GM12878 (cell line): ENCODE results near the gene TBC1D24. TPM values are rescaled to one million over a fixed set of nuclear protein-coding genes. Genes with fewer than 3 reads are reported as not detected.

Source experiments
- ATAC-seq: fragments of 200-7000 bp; cut with Tn5 transposase; 3 replicates; pipeline ENCODE4 v1.9.1; 2020; ENCODE audit warnings: mild to moderate bottlenecking, moderate library complexity
- BruUV-seq: library from RNA; stranded (reverse); fragments of 400-500 nt; replicated peaks from 2 replicates; lab custom pipeline; 2021; lab: Mats Ljungman, UMichigan
- CTCF ChIA-PET: fragments of 300-600 bp; sonication (Branson Sonifier 250); formaldehyde crosslinking; extraction: SDS; loops from one replicate; lab custom pipeline; 2021; ENCODE audit warnings: inconsistent platforms; lab: Yijun Ruan, JAX
- POLR2A ChIA-PET: fragments of 350-600 bp; formaldehyde crosslinking; extraction: SDS; loops from one replicate; lab custom pipeline; 2021; ENCODE audit warnings: inconsistent platforms; lab: Charles Lee
- RAD21 ChIA-PET: fragments of 300-600 bp; sonication (Branson Sonifier 250); formaldehyde crosslinking; loops from one replicate; lab custom pipeline; 2023; ENCODE audit warnings: antibody characterized with exemption; ENCODE audit not compliant: unreplicated experiment; lab: Charles Lee
- SMC1A ChIA-PET: fragments of 300-600 bp; sonication (Branson Sonifier 250); formaldehyde crosslinking; loops from one replicate; lab custom pipeline; 2023; ENCODE audit not compliant: unreplicated experiment, uncharacterized antibody; lab: Charles Lee
- DNase-seq: peaks from one replicate; pipeline ENCODE4 v3.0.0-alpha.2; 2011; ENCODE audit warnings: low read depth, low spot score
- FAIRE-seq: peaks from 3 replicates; lab custom pipeline; 2011; peaks lifted over from hg19 to GRCh38; lab: Jason Lieb, UNC
- H2AFZ ChIP-seq: 2 replicates; pipeline ENCODE4 v1.6.0; 2011; ENCODE audit warnings: low read depth, low read length, control low read depth; ENCODE audit not compliant: control insufficient read depth
- H3K27ac ChIP-seq: 2 replicates; pipeline ENCODE4 v1.5.1; 2011; ENCODE audit warnings: control low read depth; ENCODE audit not compliant: control insufficient read depth, insufficient read depth
- H3K27me3 ChIP-seq, 2 experiments: replicated peaks in 1 of 2; 2 replicates each; pipeline versions ENCODE4 v1.6.0 to v1.6.1; 2011; ENCODE audit warnings: low read length in 1 of 2; ENCODE audit not compliant: control insufficient read depth in 2 of 2, insufficient read depth in 2 of 2
- H3K36me3 ChIP-seq, 2 experiments: 2 replicates each; pipeline ENCODE4 v1.5.1; 2011; ENCODE audit warnings: low read length in 1 of 2; ENCODE audit not compliant: control insufficient read depth in 2 of 2, insufficient read depth in 2 of 2
- H3K4me1 ChIP-seq: 2 replicates; pipeline ENCODE4 v1.6.1; 2011; ENCODE audit warnings: mild to moderate bottlenecking, low read length, moderate library complexity, mixed read lengths; ENCODE audit not compliant: control insufficient read depth, insufficient read depth
- H3K4me2 ChIP-seq: 2 replicates; pipeline ENCODE4 v1.6.0; 2011; ENCODE audit warnings: control low read depth; ENCODE audit not compliant: control insufficient read depth, insufficient read depth
- H3K4me3 ChIP-seq: fragments of 200-600 bp; sonication (generic); 2 replicates; pipeline ENCODE4 v1.5.1; 2016
- H3K79me2 ChIP-seq: 2 replicates; pipeline ENCODE4 v1.6.0; 2011; ENCODE audit warnings: low read length; ENCODE audit not compliant: control insufficient read depth, insufficient read depth
- H3K9ac ChIP-seq: 2 replicates; pipeline ENCODE4 v1.8.0; 2011; ENCODE audit warnings: low read length, control low read depth, mixed read lengths; ENCODE audit not compliant: control insufficient read depth, insufficient read depth
- H3K9me3 ChIP-seq: replicated peaks from 3 replicates; pipeline ENCODE4 v1.5.1; 2011; ENCODE audit warnings: mild to moderate bottlenecking, low read length; ENCODE audit not compliant: control insufficient read depth, insufficient read depth
- H4K20me1 ChIP-seq: 2 replicates; pipeline ENCODE4 v1.6.0; 2011; ENCODE audit not compliant: control insufficient read depth, insufficient read depth
- ASH2L ChIP-seq: fragments of 300-600, 200-600 bp; sonication (generic); IDR thresholded peaks from 2 replicates; pipeline ENCODE4 v1.6.1; 2017; ENCODE audit warnings: low read depth, mild to moderate bottlenecking, borderline replicate concordance
- BACH1 ChIP-seq: fragments of 450-650 bp; IDR thresholded peaks from 2 replicates; pipeline ENCODE4 v1.6.1; 2017; ENCODE audit warnings: mild to moderate bottlenecking, borderline replicate concordance
- BMI1 ChIP-seq: fragments of 450-650 bp; IDR thresholded peaks from 2 replicates; pipeline ENCODE4 v1.6.1; 2016; ENCODE audit warnings: mild to moderate bottlenecking, moderate library complexity, borderline replicate concordance
- CBFB ChIP-seq: IDR thresholded peaks from 2 replicates; pipeline ENCODE4 v1.6.1; 2016; ENCODE audit warnings: antibody characterized with exemption, low read depth
- MEF2B ChIP-seq: fragments of 450-650 bp; IDR thresholded peaks from 2 replicates; pipeline ENCODE4 v1.6.1; 2018; ENCODE audit warnings: mild to moderate bottlenecking, moderate library complexity; ENCODE audit not compliant: partially characterized antibody, poor library complexity, severe bottlenecking
- NBN ChIP-seq: fragments of 450-650 bp; IDR thresholded peaks from 2 replicates; pipeline ENCODE4 v1.6.1; 2016
- NR2C1 ChIP-seq: fragments of 450-650 bp; IDR thresholded peaks from 2 replicates; pipeline ENCODE4 v1.6.1; 2017; ENCODE audit warnings: antibody characterized with exemption, mild to moderate bottlenecking, moderate library complexity
- POLR2AphosphoS2 ChIP-seq: IDR thresholded peaks from 2 replicates; pipeline ENCODE4 v1.6.1; 2011; ENCODE audit warnings: low read depth, mild to moderate bottlenecking, low read length, improper control_type of control experiment, moderate library complexity
- RBBP5 ChIP-seq: fragments of 200-600 bp; sonication (generic); conservative IDR thresholded peaks from 2 replicates; pipeline ENCODE4 v1.6.1; 2016
- SMAD1 ChIP-seq: fragments of 450-650 bp; IDR thresholded peaks from 2 replicates; pipeline ENCODE4 v1.6.1; 2018; ENCODE audit warnings: mild to moderate bottlenecking, low read depth; ENCODE audit not compliant: partially characterized antibody
- SPI1 ChIP-seq: IDR thresholded peaks from 2 replicates; pipeline ENCODE4 v1.6.1; 2011; ENCODE audit warnings: low read depth, mild to moderate bottlenecking, low read length, moderate library complexity, borderline replicate concordance; ENCODE audit not compliant: insufficient read depth
- WGBS: methylation state at CpG from one replicate; pipeline ENCODE4 v1.1.6; 2016; ENCODE audit warnings: low lambda C conversion rate; ENCODE audit not compliant: insufficient replicate concordance, insufficient coverage; ENCODE audit errors: missing lambda C conversion rate; 5-methylcytosine and 5-hydroxymethylcytosine counted together
- in situ Hi-C: fragments of 300-500 bp; cut with MboI; formaldehyde crosslinking; loops from 9 replicates; pipeline ENCODE4 v1.14.3; 2018; ENCODE audit warnings: mixed read lengths
- intact Hi-C: fragments of 100-400 bp; cut with micrococcal nuclease; formaldehyde crosslinking; loops from one replicate; pipeline ENCODE4 v1.14.2; 2022; ENCODE audit not compliant: unreplicated experiment
- polyA plus RNA-seq, 11 experiments: library from polyadenylated mRNA; depleted of rRNA in 4 of 11; unstranded in 6 of 11; stranded (reverse) in 5 of 11; fragments of >200 nt; fragmentation: Nextera tagmentation in 4 of 11; fragmentation: Illumina TruSeq in 1 of 11; extraction: Ambion mirVana in 4 of 11; extraction: Trizol in 1 of 11; gene quantifications; 1 replicate in 1 of 11; 2 replicates in 10 of 11; pipeline versions ENCODE4 v1.2.1 to v1.2.3, GENCODE V29; 2011 to 2016; ENCODE audit warnings: inconsistent platforms in 2 of 11, missing spikeins in 2 of 11, low read depth in 1 of 11
- total RNA-seq, 4 experiments: library from RNA; depleted of rRNA in 3 of 4; stranded (reverse); fragments of >200 nt in 3 of 4; fragmentation: Illumina TruSeq in 1 of 4; extraction: Trizol in 1 of 4; gene quantifications; 2 replicates each; pipeline versions ENCODE4 v1.2.1 to v1.2.3, GENCODE V29; 2013 to 2021
- TF ChIP-seq, protein P1 (sequence below): fragments of 450-650 bp; IDR thresholded peaks from 2 replicates; pipeline ENCODE4 v1.6.1; 2016; ENCODE audit warnings: mild to moderate bottlenecking
- TF ChIP-seq, protein P2 (sequence below): IDR thresholded peaks from 2 replicates; pipeline ENCODE4 v1.6.1; 2011; ENCODE audit warnings: mild to moderate bottlenecking, low read depth, low read length, moderate library complexity; ENCODE audit not compliant: insufficient replicate concordance
- TF ChIP-seq, protein P3 (sequence below): fragments of 150-350 bp; IDR thresholded peaks from 2 replicates; pipeline ENCODE4 v1.6.1; 2016; ENCODE audit warnings: low read depth, low read length
- TF ChIP-seq, protein P4 (sequence below): fragments of 450-650 bp; IDR thresholded peaks from 2 replicates; pipeline ENCODE4 v1.6.1; 2017; ENCODE audit warnings: antibody characterized with exemption, mild to moderate bottlenecking, moderate library complexity

Gene TBC1D24
- total and polyA plus RNA-seq, 10 of the 15 experiments (the other 5 are each of a cell fraction or from before 2014, with no cell fraction given), result 1.1 to 9.6 (median 4.5) TPM

DNA sequence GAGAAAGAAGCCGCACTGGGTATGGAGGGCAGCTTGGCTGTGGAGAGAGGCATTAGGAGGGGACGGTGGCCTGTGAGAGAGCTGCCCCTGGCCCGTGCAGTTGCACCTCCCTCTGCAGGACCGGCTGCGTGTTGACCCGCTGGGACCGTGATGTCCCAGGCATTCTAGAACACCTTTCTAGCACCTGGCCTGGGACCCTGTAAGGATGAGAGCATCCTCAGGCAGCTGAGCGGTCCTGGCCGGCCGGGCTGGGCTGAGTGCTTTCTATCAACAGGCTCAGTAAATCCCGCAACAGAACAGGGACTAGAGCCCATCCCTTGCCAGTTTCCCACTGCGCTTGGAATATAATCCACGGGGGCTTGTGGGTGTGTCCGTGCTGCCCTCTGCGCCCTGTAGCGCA lies 14.7 kb downstream of the TBC1D24 start:
- Histone ChIP-seq H3K27ac (no peak overlapping the region), H3K27me3 (no peaks in the 10 kb centered on the region), H3K4me1 (peaks cover 16% of the 10 kb centered on the region), H3K36me3 (no peaks in the 10 kb centered on the region; a peak in 1 of 4 replicates), H3K9ac (no peak overlapping the region), H3K79me2 (no peaks in the 10 kb centered on the region), H4K20me1 (no peaks in the 10 kb centered on the region), H3K4me2 (no peak overlapping the region), H2AFZ (no peak overlapping the region), H3K4me3 (no peak overlapping the region), H3K9me3 (no peaks in the 10 kb centered on the region)
- in situ Hi-C loops, result no loop called here
- 96% methylated on average over 16 of the region's 16 CpGs for WGBS
- POLR2A ChIA-PET, result interaction anchor here (0.6 kb wide), 1 partner anchor 21 kb away, joined by 4 read pairs; no protein-coding TSS in a partner anchor
- CTCF ChIA-PET, result interaction anchor here (1.4 to 1.6 kb wide), 2 partner anchors 12 to 194 kb away, joined by 3 read pairs; no protein-coding TSS in a partner anchor
- DNase-seq (no peak), FAIRE-seq (no peak), ATAC-seq (no peak)
- SMC1A ChIA-PET, result no interaction called here
- RAD21 ChIA-PET, result no interaction called here
- BruUV-seq, result no TSS peak
- intact Hi-C loops, result loop anchor here (5.0 kb wide), 1 partner anchor 147 kb away; the partner anchor contains the start of gene ABCA3
- no peak for TF ChIP-seq NR2C1
- TF ChIP-seq, protein P1, sequence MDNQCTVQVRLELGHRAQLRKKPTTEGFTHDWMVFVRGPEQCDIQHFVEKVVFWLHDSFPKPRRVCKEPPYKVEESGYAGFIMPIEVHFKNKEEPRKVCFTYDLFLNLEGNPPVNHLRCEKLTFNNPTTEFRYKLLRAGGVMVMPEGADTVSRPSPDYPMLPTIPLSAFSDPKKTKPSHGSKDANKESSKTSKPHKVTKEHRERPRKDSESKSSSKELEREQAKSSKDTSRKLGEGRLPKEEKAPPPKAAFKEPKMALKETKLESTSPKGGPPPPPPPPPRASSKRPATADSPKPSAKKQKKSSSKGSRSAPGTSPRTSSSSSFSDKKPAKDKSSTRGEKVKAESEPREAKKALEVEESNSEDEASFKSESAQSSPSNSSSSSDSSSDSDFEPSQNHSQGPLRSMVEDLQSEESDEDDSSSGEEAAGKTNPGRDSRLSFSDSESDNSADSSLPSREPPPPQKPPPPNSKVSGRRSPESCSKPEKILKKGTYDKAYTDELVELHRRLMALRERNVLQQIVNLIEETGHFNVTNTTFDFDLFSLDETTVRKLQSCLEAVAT, result no peak
- TF ChIP-seq POLR2AphosphoS2, result no peak
- TF ChIP-seq SPI1, result no peak
- no peak for TF ChIP-seq NBN
- no peak for TF ChIP-seq MEF2B
- TF ChIP-seq, protein P2, sequence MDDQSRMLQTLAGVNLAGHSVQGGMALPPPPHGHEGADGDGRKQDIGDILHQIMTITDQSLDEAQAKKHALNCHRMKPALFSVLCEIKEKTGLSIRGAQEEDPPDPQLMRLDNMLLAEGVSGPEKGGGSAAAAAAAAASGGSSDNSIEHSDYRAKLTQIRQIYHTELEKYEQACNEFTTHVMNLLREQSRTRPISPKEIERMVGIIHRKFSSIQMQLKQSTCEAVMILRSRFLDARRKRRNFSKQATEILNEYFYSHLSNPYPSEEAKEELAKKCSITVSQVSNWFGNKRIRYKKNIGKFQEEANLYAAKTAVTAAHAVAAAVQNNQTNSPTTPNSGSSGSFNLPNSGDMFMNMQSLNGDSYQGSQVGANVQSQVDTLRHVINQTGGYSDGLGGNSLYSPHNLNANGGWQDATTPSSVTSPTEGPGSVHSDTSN, result no peak
- no peak for TF ChIP-seq BMI1
- TF ChIP-seq CBFB, result no peak
- TF ChIP-seq RBBP5, result no peak
- TF ChIP-seq, protein P3, sequence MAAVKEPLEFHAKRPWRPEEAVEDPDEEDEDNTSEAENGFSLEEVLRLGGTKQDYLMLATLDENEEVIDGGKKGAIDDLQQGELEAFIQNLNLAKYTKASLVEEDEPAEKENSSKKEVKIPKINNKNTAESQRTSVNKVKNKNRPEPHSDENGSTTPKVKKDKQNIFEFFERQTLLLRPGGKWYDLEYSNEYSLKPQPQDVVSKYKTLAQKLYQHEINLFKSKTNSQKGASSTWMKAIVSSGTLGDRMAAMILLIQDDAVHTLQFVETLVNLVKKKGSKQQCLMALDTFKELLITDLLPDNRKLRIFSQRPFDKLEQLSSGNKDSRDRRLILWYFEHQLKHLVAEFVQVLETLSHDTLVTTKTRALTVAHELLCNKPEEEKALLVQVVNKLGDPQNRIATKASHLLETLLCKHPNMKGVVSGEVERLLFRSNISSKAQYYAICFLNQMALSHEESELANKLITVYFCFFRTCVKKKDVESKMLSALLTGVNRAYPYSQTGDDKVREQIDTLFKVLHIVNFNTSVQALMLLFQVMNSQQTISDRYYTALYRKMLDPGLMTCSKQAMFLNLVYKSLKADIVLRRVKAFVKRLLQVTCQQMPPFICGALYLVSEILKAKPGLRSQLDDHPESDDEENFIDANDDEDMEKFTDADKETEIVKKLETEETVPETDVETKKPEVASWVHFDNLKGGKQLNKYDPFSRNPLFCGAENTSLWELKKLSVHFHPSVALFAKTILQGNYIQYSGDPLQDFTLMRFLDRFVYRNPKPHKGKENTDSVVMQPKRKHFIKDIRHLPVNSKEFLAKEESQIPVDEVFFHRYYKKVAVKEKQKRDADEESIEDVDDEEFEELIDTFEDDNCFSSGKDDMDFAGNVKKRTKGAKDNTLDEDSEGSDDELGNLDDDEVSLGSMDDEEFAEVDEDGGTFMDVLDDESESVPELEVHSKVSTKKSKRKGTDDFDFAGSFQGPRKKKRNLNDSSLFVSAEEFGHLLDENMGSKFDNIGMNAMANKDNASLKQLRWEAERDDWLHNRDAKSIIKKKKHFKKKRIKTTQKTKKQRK, result no peak
- TF ChIP-seq, protein P4, sequence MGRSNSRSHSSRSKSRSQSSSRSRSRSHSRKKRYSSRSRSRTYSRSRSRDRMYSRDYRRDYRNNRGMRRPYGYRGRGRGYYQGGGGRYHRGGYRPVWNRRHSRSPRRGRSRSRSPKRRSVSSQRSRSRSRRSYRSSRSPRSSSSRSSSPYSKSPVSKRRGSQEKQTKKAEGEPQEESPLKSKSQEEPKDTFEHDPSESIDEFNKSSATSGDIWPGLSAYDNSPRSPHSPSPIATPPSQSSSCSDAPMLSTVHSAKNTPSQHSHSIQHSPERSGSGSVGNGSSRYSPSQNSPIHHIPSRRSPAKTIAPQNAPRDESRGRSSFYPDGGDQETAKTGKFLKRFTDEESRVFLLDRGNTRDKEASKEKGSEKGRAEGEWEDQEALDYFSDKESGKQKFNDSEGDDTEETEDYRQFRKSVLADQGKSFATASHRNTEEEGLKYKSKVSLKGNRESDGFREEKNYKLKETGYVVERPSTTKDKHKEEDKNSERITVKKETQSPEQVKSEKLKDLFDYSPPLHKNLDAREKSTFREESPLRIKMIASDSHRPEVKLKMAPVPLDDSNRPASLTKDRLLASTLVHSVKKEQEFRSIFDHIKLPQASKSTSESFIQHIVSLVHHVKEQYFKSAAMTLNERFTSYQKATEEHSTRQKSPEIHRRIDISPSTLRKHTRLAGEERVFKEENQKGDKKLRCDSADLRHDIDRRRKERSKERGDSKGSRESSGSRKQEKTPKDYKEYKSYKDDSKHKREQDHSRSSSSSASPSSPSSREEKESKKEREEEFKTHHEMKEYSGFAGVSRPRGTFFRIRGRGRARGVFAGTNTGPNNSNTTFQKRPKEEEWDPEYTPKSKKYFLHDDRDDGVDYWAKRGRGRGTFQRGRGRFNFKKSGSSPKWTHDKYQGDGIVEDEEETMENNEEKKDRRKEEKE, result no peak
- TF ChIP-seq BACH1, result no peak
- no peak for TF ChIP-seq ASH2L
- TF ChIP-seq SMAD1, result no peak
